ENCODE data around the gene GRPR. TPM values are rescaled to one million over a fixed set of nuclear protein-coding genes. Genes with fewer than 3 reads are reported as not detected.

Gene GRPR
- total and polyA plus RNA-seq, 4 donors: 0.08 TPM; not detected in 3

DNA sequence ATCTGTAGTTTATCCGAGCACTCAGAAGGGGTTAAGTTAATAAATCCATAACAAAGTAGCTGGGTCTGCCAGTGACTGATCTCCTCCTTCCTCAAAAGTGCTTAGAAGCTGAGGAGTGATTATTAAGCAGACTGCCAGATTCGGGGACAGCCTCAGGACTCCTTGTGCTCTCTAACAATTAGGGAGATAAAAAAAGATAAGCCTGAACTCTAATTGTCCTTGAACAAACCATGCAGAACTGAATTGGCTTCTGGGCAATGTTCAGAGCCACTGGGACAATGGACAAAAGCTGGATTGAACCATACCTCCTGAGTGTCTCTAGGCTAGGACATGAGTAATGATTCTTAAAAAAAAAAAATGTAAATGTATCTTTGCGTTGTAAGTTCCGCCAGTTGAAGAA lies 22.7 kb upstream of the GRPR start:
- WGBS: 57% methylated on average over 4 of the region's 4 CpGs
- Histone ChIP-seq H3K27ac (ENCODE audit: low read depth in 1 of 2, low read length in 2 of 2) (no peak overlapping the region), H3K9ac (ENCODE audit: low read depth in 1 of 2, low read length in 2 of 2) (no peak overlapping the region), H3K36me3 (ENCODE audit: control insufficient read depth in 4 of 4, insufficient read depth in 3 of 4, low read depth in 1 of 4, low read length in 3 of 4) (no peaks in the 10 kb centered on the region), H3K27me3 (ENCODE audit: control insufficient read depth in 4 of 4, insufficient read depth in 4 of 4, low read length in 3 of 4) (no peaks in the 10 kb centered on the region), H3K4me3 (ENCODE audit: low read depth in 1 of 3, low read length in 3 of 3) (no peak overlapping the region), H3K4me1 (ENCODE audit: control insufficient read depth in 4 of 4, insufficient read depth in 4 of 4, low read length in 3 of 4) (no peaks in the 10 kb centered on the region), H3K9me3 (ENCODE audit: control insufficient read depth in 4 of 4, low read length in 3 of 4) (peaks cover 0 to 4% (median 2%) of the 10 kb centered on the region in 4 donors)
- TF ChIP-seq GABPA (IDR thresholded peaks at IDR 0.05 in 1 of 2, conservative IDR thresholded peaks at IDR 0.05 in 1 of 2) (no peak), SP1 (IDR thresholded peaks at IDR 0.05) (no peak), RAD21 (IDR thresholded peaks at IDR 0.05) (no peak), FOXA2 (IDR thresholded peaks at IDR 0.05) (no peak)
- DNase-seq (ENCODE audit: low spot score): no peak

DNA sequence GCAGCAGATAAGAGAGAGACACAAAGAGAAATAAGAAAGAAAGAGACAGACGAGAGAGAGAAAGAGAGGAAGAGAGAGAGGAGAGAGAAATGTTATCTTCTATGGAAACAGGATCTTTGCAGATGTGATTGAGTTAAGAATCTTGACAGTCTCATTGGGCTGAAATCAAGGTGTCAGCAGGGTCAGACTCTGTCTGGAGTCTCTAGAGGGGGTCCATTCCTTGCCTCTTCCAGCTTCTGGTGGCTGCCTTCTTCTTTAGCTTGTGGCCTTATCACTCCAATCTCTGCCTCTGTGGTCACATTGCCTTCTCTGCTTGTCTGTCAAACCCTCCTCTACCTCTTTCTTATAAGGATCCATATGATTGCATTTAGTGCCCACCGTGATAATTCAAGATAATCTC lies 21.8 kb upstream of the GRPR start:
- 55% methylated on average over 2 of the region's 2 CpGs for WGBS
- no peaks in the 10 kb centered on the region for H3K4me1 ChIP-seq (ENCODE audit: control insufficient read depth in 4 of 4, insufficient read depth in 4 of 4, low read length in 3 of 4)

More for the DNA sequence above, 21.8 kb upstream of the GRPR start:
- Histone ChIP-seq H3K9ac (ENCODE audit: low read depth in 1 of 2, low read length in 2 of 2) (no peak overlapping the region), H3K4me3 (ENCODE audit: low read depth in 1 of 3, low read length in 3 of 3) (no peak overlapping the region), H3K27me3 (ENCODE audit: control insufficient read depth in 4 of 4, insufficient read depth in 4 of 4, low read length in 3 of 4) (no peaks in the 10 kb centered on the region), H3K36me3 (ENCODE audit: control insufficient read depth in 4 of 4, insufficient read depth in 3 of 4, low read depth in 1 of 4, low read length in 3 of 4) (no peaks in the 10 kb centered on the region), H3K9me3 (ENCODE audit: control insufficient read depth in 4 of 4, low read length in 3 of 4) (peaks cover 0 to 4% (median 2%) of the 10 kb centered on the region in 4 donors), H3K27ac (ENCODE audit: low read depth in 1 of 2, low read length in 2 of 2) (no peak overlapping the region)
- TF ChIP-seq, protein P1, sequence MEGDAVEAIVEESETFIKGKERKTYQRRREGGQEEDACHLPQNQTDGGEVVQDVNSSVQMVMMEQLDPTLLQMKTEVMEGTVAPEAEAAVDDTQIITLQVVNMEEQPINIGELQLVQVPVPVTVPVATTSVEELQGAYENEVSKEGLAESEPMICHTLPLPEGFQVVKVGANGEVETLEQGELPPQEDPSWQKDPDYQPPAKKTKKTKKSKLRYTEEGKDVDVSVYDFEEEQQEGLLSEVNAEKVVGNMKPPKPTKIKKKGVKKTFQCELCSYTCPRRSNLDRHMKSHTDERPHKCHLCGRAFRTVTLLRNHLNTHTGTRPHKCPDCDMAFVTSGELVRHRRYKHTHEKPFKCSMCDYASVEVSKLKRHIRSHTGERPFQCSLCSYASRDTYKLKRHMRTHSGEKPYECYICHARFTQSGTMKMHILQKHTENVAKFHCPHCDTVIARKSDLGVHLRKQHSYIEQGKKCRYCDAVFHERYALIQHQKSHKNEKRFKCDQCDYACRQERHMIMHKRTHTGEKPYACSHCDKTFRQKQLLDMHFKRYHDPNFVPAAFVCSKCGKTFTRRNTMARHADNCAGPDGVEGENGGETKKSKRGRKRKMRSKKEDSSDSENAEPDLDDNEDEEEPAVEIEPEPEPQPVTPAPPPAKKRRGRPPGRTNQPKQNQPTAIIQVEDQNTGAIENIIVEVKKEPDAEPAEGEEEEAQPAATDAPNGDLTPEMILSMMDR (IDR thresholded peaks at IDR 0.05; ENCODE audit: low read depth, low read length, missing input control): no peak
- TF ChIP-seq NR2F2 (IDR thresholded peaks at IDR 0.05) (no peak), HNF4G (IDR thresholded peaks at IDR 0.05) (no peak), EGR1 (IDR thresholded peaks at IDR 0.05; ENCODE audit: low read depth in 2 of 2) (no peak), RXRA (IDR thresholded peaks at IDR 0.05) (no peak), HNF4A (conservative IDR thresholded peaks at IDR 0.05) (no peak), ATF3 (IDR thresholded peaks at IDR 0.05) (no peak), FOXA1 (IDR thresholded peaks at IDR 0.05) (no peak), RAD21 (IDR thresholded peaks at IDR 0.05) (no peak), JUND (IDR thresholded peaks at IDR 0.05) (no peak), ZBTB33 (IDR thresholded peaks at IDR 0.05) (no peak), MAX (IDR thresholded peaks at IDR 0.05) (no peak), GABPA (IDR thresholded peaks at IDR 0.05 in 1 of 2, conservative IDR thresholded peaks at IDR 0.05 in 1 of 2) (no peak), TAF1 (conservative IDR thresholded peaks at IDR 0.05) (no peak), FOXA2 (IDR thresholded peaks at IDR 0.05) (no peak), YY1 (IDR thresholded peaks at IDR 0.05) (no peak), SP1 (IDR thresholded peaks at IDR 0.05) (no peak)
- TF ChIP-seq, protein P2, sequence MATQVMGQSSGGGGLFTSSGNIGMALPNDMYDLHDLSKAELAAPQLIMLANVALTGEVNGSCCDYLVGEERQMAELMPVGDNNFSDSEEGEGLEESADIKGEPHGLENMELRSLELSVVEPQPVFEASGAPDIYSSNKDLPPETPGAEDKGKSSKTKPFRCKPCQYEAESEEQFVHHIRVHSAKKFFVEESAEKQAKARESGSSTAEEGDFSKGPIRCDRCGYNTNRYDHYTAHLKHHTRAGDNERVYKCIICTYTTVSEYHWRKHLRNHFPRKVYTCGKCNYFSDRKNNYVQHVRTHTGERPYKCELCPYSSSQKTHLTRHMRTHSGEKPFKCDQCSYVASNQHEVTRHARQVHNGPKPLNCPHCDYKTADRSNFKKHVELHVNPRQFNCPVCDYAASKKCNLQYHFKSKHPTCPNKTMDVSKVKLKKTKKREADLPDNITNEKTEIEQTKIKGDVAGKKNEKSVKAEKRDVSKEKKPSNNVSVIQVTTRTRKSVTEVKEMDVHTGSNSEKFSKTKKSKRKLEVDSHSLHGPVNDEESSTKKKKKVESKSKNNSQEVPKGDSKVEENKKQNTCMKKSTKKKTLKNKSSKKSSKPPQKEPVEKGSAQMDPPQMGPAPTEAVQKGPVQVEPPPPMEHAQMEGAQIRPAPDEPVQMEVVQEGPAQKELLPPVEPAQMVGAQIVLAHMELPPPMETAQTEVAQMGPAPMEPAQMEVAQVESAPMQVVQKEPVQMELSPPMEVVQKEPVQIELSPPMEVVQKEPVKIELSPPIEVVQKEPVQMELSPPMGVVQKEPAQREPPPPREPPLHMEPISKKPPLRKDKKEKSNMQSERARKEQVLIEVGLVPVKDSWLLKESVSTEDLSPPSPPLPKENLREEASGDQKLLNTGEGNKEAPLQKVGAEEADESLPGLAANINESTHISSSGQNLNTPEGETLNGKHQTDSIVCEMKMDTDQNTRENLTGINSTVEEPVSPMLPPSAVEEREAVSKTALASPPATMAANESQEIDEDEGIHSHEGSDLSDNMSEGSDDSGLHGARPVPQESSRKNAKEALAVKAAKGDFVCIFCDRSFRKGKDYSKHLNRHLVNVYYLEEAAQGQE (IDR thresholded peaks at IDR 0.05): no peak
- DNase-seq (ENCODE audit: low spot score): no peak
